HCT116 (cell line): Measurements from ENCODE around the gene MALT1. TPM values are rescaled to one million over a fixed set of nuclear protein-coding genes. Genes with fewer than 3 reads are reported as not detected.

Experiments used
- ATAC-seq: fragments of 200-7000 bp; cut with Tn5 transposase; 2 replicates; pipeline ENCODE4 v1.9.1; 2020; ENCODE audit warnings: mild to moderate bottlenecking, moderate library complexity
- BruUV-seq: library from RNA; stranded (reverse); fragments of 400-500 nt; replicated peaks from 2 replicates; lab custom pipeline; 2021; lab: Mats Ljungman, UMichigan
- CTCF ChIA-PET: fragments of 300-600 bp; sonication (Branson Sonifier 250); formaldehyde crosslinking; loops from one replicate; lab custom pipeline; 2021; ENCODE audit warnings: antibody characterized with exemption; lab: Charles Lee
- POLR2A ChIA-PET: fragments of 300-600, 350-600 bp; sonication (Branson Sonifier 250); formaldehyde crosslinking; loops from one replicate; lab custom pipeline; 2021; ENCODE audit warnings: antibody characterized with exemption; lab: Charles Lee
- RAD21 ChIA-PET, 2 experiments: fragments of 300-600 bp; sonication (Branson Sonifier 250); formaldehyde crosslinking; loops; one replicate each; lab custom pipeline; 2023; ENCODE audit warnings: low total read pairs in 2 of 2; ENCODE audit not compliant: uncharacterized antibody in 2 of 2, unreplicated experiment in 2 of 2, low non-redundant PET in 1 of 2; lab: Charles Lee
- DNase-seq: peaks from one replicate; pipeline ENCODE4 v3.0.0-alpha.2; 2010; ENCODE audit warnings: low read depth, low spot score
- H2AFZ ChIP-seq: fragments of 200-600 bp; shearing (Covaris generic), sonication (generic); 2 replicates; pipeline ENCODE4 v1.6.1; 2017; ENCODE audit warnings: low read depth, mixed run types, mixed read lengths, antibody characterized with exemption, low read length; ENCODE audit not compliant: poor library complexity, severe bottlenecking
- H3K27ac ChIP-seq: 2 replicates; pipeline ENCODE4 v1.5.1; 2012; ENCODE audit warnings: low read depth, low read length
- H3K27me3 ChIP-seq: fragments of 200-600 bp; sonication (generic); 2 replicates; pipeline ENCODE4 v1.6.1; 2016; ENCODE audit warnings: mixed run types, low read length, mixed read lengths; ENCODE audit not compliant: insufficient read depth
- H3K36me3 ChIP-seq, 2 experiments: fragments of 200-500 bp in 1 of 2; fragments of 200-600 bp in 1 of 2; sonication (Bioruptor generic) in 1 of 2; sonication (generic) in 1 of 2; 2 replicates each; pipeline versions ENCODE4 v1.5.1 to v1.6.1; 2014 to 2016; ENCODE audit warnings: low read length in 2 of 2, inconsistent platforms in 1 of 2, mixed read lengths in 1 of 2, mixed run types in 1 of 2; ENCODE audit not compliant: insufficient read depth in 2 of 2, control insufficient read depth in 1 of 2
- H3K4me1 ChIP-seq, 2 experiments: fragments of 200-600 bp in 1 of 2; sonication (generic) in 1 of 2; 2 replicates each; pipeline versions ENCODE4 v1.5.1 to v1.6.1; 2012 to 2017; ENCODE audit warnings: low read length in 2 of 2, inconsistent platforms in 1 of 2, mild to moderate bottlenecking in 1 of 2, mixed read lengths in 1 of 2, mixed run types in 1 of 2, moderate library complexity in 1 of 2; ENCODE audit not compliant: insufficient read depth in 2 of 2, control insufficient read depth in 1 of 2
- H3K4me2 ChIP-seq: fragments of 200-600 bp; sonication (generic); 2 replicates; pipeline ENCODE4 v1.6.1; 2017; ENCODE audit warnings: mixed run types, low read length, mixed read lengths
- H3K4me3 ChIP-seq, 2 experiments: fragments of 200-600 bp in 1 of 2; sonication (generic) in 1 of 2; replicated peaks in 1 of 2; 2 replicates each; pipeline ENCODE4 v1.5.1; 2011 to 2016; ENCODE audit warnings: low read length in 2 of 2, control low read depth in 1 of 2, low read depth in 1 of 2, mild to moderate bottlenecking in 1 of 2, mixed read lengths in 1 of 2, mixed run types in 1 of 2
- H3K79me2 ChIP-seq: fragments of 200-600 bp; sonication (generic); 2 replicates; pipeline ENCODE4 v1.6.1; 2017; ENCODE audit warnings: mild to moderate bottlenecking, mixed run types, low read length, moderate library complexity, mixed read lengths; ENCODE audit not compliant: insufficient read depth
- H3K9ac ChIP-seq: fragments of 200-600 bp; sonication (generic); 2 replicates; pipeline ENCODE4 v1.6.1; 2016; ENCODE audit warnings: low read length, mixed read lengths
- H3K9me2 ChIP-seq: fragments of 200-600 bp; sonication (generic), shearing (Covaris generic); 2 replicates; pipeline ENCODE4 v1.6.1; 2017; ENCODE audit warnings: mixed run types, mild to moderate bottlenecking, moderate library complexity; ENCODE audit not compliant: insufficient read depth
- H3K9me3 ChIP-seq, 2 experiments: fragments of 200-500 bp in 1 of 2; fragments of 200-600 bp in 1 of 2; sonication (Bioruptor generic) in 1 of 2; sonication (generic) in 1 of 2; 2 replicates each; pipeline ENCODE4 v1.6.1; 2014 to 2017; ENCODE audit warnings: low read length in 2 of 2, mixed read lengths in 2 of 2, inconsistent platforms in 1 of 2, low read depth in 1 of 2, mild to moderate bottlenecking in 1 of 2, mixed run types in 1 of 2, moderate library complexity in 1 of 2; ENCODE audit not compliant: control insufficient read depth in 1 of 2, insufficient read depth in 1 of 2
- H4K20me1 ChIP-seq: fragments of 200-600 bp; sonication (generic), shearing (Covaris generic); 2 replicates; pipeline ENCODE4 v1.6.1; 2017; ENCODE audit warnings: mixed run types, mild to moderate bottlenecking, moderate library complexity; ENCODE audit not compliant: insufficient read depth
- CBX3 ChIP-seq: IDR thresholded peaks from 2 replicates; pipeline ENCODE4 v1.6.1; 2012; ENCODE audit warnings: low read depth
- EGR1 ChIP-seq: IDR thresholded peaks from 2 replicates; pipeline ENCODE4 v1.6.1; 2012; ENCODE audit warnings: low read depth
- EZH2 ChIP-seq: fragments of 200-600 bp; sonication (generic); IDR thresholded peaks from 2 replicates; pipeline ENCODE4 v1.6.1; 2017; ENCODE audit warnings: antibody characterized with exemption, mixed run types
- JUND ChIP-seq: IDR thresholded peaks from 2 replicates; pipeline ENCODE4 v1.6.1; 2012
- POLR2A ChIP-seq: IDR thresholded peaks from 2 replicates; pipeline ENCODE4 v1.7.0; 2011; ENCODE audit warnings: borderline replicate concordance; ENCODE audit not compliant: insufficient read depth, insufficient read length; ENCODE audit errors: extremely low read depth
- POLR2AphosphoS5 ChIP-seq: IDR thresholded peaks from 2 replicates; pipeline ENCODE4 v1.6.1; 2011; ENCODE audit warnings: mild to moderate bottlenecking, low read depth, low read length, moderate library complexity
- RAD21 ChIP-seq: IDR thresholded peaks from 2 replicates; pipeline ENCODE4 v1.6.1; 2012; ENCODE audit warnings: low read depth, mild to moderate bottlenecking
- SIN3A ChIP-seq: IDR thresholded peaks from 2 replicates; pipeline ENCODE4 v1.6.1; 2012; ENCODE audit warnings: low read depth
- SP1 ChIP-seq: IDR thresholded peaks from 2 replicates; pipeline ENCODE4 v1.6.1; 2012; ENCODE audit warnings: low read depth
- TCF7L2 ChIP-seq: IDR thresholded peaks from 2 replicates; pipeline ENCODE4 v1.7.0; 2011; ENCODE audit warnings: borderline replicate concordance, inconsistent platforms; ENCODE audit not compliant: insufficient read depth, insufficient read length; ENCODE audit errors: extremely low read depth
- ZBTB33 ChIP-seq: IDR thresholded peaks from 2 replicates; pipeline ENCODE4 v1.6.1; 2011; ENCODE audit warnings: mild to moderate bottlenecking, low read length, moderate library complexity; ENCODE audit not compliant: insufficient replicate concordance; ENCODE audit errors: extremely low read depth
- ZFX ChIP-seq: fragments of 450-650 bp; IDR thresholded peaks from 2 replicates; pipeline ENCODE4 v1.6.1; 2017
- intact Hi-C: fragments of 100-400 bp; cut with micrococcal nuclease; formaldehyde crosslinking; loops from 2 replicates; pipeline ENCODE4 v1.10.0; 2022
- total RNA-seq: library from RNA; stranded (reverse); gene quantifications from one replicate; pipeline ENCODE4 v1.2.1, GENCODE V29; 2021; ENCODE audit not compliant: unreplicated experiment
- TF ChIP-seq, protein P1 (sequence below): IDR thresholded peaks from 2 replicates; pipeline ENCODE4 v1.6.1; 2012
- TF ChIP-seq, protein P2 (sequence below): IDR thresholded peaks from 2 replicates; pipeline ENCODE4 v1.6.1; 2012

Gene MALT1
- total RNA-seq, 1 experiment from 2014 or later, result 41.1 TPM

DNA sequence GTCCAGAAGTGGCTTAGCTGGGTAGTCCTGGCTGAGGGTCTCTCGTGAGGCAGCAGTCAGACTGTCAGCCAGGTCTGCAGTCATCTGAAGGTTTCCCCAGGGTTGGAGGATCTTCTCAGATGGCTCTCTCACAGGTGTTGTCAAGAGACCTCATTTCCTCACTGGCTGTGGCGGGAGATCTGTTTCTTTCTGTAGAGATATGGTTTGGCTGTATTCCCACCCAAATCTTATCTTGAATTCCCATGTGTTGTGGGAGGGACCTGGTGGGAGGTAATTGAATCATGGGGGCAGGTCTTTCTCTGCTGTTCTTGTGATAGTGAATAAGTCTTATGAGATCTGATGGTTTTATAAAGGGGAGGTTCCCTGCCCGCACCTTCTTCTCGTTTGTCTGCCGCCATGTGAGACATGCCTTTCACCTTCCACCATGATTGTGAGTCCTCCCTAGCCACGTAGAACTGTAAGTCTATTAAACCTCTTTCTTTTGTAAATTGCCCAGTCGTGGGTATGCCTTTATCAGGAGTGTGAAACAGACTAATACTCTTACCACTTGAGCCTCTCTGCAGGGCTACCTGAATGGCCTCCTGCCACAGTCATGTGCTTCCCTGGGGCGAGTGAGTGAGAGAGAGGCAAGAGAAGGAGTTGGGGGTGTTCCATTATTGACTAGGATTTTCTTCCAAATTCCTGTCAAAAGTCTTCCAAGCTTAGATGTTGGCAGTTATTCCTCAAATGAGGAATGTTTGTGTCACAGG, 23.6 kb downstream of the MALT1 start:
- no peak overlapping the region for H2AFZ ChIP-seq
- H3K79me2 ChIP-seq, result peaks cover 87% of the 10 kb centered on the region
- H3K4me1 ChIP-seq, result peaks cover 3 to 7% of the 10 kb centered on the region in 2 experiments; a peak in 3 of 4 replicates
- ChIA-PET POLR2A (no interaction called here), RAD21 (no interaction called here), CTCF (no interaction called here)
- no peak overlapping the region for H3K4me3 ChIP-seq
- no peak overlapping the region for H3K27ac ChIP-seq
- no peak for DNase-seq
- no peak for ATAC-seq
- no peak overlapping the region for H3K4me2 ChIP-seq
- peaks cover 4 to 16% of the 10 kb centered on the region in 2 experiments; a peak in 2 of 4 replicates for H3K36me3 ChIP-seq
- no peak overlapping the region for H3K9ac ChIP-seq
- TF ChIP-seq, protein P1, sequence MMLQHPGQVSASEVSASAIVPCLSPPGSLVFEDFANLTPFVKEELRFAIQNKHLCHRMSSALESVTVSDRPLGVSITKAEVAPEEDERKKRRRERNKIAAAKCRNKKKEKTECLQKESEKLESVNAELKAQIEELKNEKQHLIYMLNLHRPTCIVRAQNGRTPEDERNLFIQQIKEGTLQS, result no peak
- no peak for TF ChIP-seq CBX3
- no peaks in the 10 kb centered on the region for H4K20me1 ChIP-seq
- H3K9me2 ChIP-seq, result no peaks in the 10 kb centered on the region
- intact Hi-C loops, result no loop called here
- BruUV-seq, result no TSS peak
- no peaks in the 10 kb centered on the region for H3K27me3 ChIP-seq
- no peaks in the 10 kb centered on the region for H3K9me3 ChIP-seq

DNA sequence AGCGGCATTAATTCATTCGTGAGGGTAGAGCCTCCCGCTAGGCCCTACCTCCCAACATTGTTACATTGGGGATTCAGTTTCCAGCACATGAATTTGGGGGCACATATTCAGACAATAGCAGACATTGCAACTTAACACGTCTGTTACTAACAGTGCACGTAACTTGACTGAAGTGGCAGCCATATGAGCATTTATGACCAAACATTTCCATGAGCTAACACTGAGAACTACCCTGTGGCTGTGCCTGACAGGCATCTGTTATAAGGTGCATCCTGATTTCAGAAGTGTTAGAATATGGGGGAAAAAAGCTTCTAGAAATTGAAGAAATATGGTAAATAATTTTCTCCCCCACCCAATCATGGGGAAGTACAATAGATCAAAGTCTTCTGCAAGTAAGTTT, 24.5 kb downstream of the MALT1 start:
- CTCF ChIA-PET, result no interaction called here
- Histone ChIP-seq H3K9me2 (no peaks in the 10 kb centered on the region), H3K36me3 (peaks cover 4 to 14% of the 10 kb centered on the region in 2 experiments; a peak in 2 of 4 replicates), H3K27me3 (no peaks in the 10 kb centered on the region), H3K9ac (no peak overlapping the region), H3K4me1 (peaks cover 6 to 10% of the 10 kb centered on the region in 2 experiments; a peak in 3 of 4 replicates), H3K79me2 (peaks cover 85% of the 10 kb centered on the region), H4K20me1 (no peaks in the 10 kb centered on the region), H3K9me3 (no peaks in the 10 kb centered on the region), H3K4me3 (no peak overlapping the region), H2AFZ (no peak overlapping the region), H3K27ac (no peak overlapping the region), H3K4me2 (no peak overlapping the region)
- RAD21 ChIA-PET, result no interaction called here
- intact Hi-C loops, result no loop called here
- ATAC-seq (no peak), DNase-seq (no peak)
- no TSS peak for BruUV-seq
- TF ChIP-seq ZBTB33 (no peak), JUND (no peak), TCF7L2 (no peak), POLR2AphosphoS5 (no peak), EZH2 (no peak), RAD21 (no peak), SIN3A (no peak), EGR1 (no peak), ZFX (no peak), SP1 (no peak), POLR2A (no peak)
- TF ChIP-seq, protein P1, result no peak
- TF ChIP-seq, protein P2, sequence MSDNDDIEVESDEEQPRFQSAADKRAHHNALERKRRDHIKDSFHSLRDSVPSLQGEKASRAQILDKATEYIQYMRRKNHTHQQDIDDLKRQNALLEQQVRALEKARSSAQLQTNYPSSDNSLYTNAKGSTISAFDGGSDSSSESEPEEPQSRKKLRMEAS, result no peak
- POLR2A ChIA-PET, result no interaction called here
